ENCODE data around the gene CCL2.

The CCL2 gene

DNA sequence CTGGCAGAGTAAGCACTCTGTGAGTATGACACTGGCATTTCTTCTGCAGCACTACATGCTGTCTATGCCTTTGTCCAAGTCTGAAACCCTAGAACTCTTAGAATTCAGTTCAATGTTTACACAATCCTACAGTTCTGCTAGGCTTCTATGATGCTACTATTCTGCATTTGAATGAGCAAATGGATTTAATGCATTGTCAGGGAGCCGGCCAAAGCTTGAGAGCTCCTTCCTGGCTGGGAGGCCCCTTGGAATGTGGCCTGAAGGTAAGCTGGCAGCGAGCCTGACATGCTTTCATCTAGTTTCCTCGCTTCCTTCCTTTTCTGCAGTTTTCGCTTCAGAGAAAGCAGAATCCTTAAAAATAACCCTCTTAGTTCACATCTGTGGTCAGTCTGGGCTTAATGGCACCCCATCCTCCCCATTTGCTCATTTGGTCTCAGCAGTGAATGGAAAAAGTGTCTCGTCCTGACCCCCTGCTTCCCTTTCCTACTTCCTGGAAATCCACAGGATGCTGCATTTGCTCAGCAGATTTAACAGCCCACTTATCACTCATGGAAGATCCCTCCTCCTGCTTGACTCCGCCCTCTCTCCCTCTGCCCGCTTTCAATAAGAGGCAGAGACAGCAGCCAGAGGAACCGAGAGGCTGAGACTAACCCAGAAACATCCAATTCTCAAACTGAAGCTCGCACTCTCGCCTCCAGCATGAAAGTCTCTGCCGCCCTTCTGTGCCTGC is at the start of gene CCL2:
CCL2 (plus strand) TSS at position 635 of the 730 bp plus-strand sequence; CDS start at position 700, 65 bp downstream.
- DNase-seq (ENCODE audit: low read depth), result peak; percentile 32
- TF ChIP-seq, protein P1, sequence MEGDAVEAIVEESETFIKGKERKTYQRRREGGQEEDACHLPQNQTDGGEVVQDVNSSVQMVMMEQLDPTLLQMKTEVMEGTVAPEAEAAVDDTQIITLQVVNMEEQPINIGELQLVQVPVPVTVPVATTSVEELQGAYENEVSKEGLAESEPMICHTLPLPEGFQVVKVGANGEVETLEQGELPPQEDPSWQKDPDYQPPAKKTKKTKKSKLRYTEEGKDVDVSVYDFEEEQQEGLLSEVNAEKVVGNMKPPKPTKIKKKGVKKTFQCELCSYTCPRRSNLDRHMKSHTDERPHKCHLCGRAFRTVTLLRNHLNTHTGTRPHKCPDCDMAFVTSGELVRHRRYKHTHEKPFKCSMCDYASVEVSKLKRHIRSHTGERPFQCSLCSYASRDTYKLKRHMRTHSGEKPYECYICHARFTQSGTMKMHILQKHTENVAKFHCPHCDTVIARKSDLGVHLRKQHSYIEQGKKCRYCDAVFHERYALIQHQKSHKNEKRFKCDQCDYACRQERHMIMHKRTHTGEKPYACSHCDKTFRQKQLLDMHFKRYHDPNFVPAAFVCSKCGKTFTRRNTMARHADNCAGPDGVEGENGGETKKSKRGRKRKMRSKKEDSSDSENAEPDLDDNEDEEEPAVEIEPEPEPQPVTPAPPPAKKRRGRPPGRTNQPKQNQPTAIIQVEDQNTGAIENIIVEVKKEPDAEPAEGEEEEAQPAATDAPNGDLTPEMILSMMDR (IDR thresholded peaks at IDR 0.05; ENCODE audit: insufficient read depth, low read depth, low read length, missing control alignments), result no peak
- no peak within 1 kb of the TSS for H3K4me3 ChIP-seq (ENCODE audit: low read length)

DNA sequence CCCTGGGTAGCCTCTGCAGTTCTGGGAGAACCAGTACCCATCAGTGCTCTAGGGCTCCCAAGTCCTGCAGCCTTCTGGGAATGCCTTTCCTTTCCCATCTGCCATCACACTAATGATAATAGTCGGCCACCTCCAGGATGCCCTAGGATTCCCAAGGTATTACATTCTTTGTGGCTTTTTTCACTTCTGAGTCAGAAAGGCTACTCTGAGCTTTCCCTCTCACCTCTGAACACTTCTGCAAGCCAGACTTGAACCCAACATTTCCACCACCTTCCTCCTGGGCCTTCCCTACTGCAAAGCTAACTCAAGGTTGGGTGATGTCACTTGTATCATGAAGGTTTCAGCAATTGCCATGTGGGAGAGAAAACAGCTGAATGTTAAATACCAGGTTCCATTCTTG is 49.7 kb upstream of the CCL2 start:
- DNase-seq (ENCODE audit: low read depth), result no peak
- TF ChIP-seq, protein P1 (IDR thresholded peaks at IDR 0.05; ENCODE audit: insufficient read depth, low read depth, low read length, missing control alignments), result no peak
- no peak overlapping the region for H3K4me3 ChIP-seq (ENCODE audit: low read length)

DNA sequence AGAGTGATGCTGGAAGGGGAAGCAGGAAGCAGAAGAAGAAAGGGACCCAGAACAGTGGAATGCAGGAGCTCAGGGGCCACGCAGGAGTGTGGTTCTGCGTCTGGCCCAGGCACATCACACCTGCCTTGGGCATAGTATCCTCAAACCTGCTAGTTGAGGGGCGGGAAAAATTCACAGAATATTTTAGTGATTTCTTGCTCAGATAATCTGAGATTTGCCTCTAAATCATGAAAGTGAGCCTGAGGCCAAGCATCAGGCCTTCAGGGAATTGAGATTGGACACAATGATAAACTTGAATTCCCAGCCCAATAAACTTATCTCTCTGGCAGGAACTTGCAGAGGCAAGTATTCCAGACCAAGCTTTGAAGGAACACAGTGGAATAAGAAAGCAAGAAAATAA is 48.5 kb upstream of the CCL2 start:
- TF ChIP-seq, protein P1 (IDR thresholded peaks at IDR 0.05; ENCODE audit: insufficient read depth, low read depth, low read length, missing control alignments), result no peak
- no peak overlapping the region for H3K4me3 ChIP-seq (ENCODE audit: low read length)
- DNase-seq (ENCODE audit: low read depth), result no peak

DNA sequence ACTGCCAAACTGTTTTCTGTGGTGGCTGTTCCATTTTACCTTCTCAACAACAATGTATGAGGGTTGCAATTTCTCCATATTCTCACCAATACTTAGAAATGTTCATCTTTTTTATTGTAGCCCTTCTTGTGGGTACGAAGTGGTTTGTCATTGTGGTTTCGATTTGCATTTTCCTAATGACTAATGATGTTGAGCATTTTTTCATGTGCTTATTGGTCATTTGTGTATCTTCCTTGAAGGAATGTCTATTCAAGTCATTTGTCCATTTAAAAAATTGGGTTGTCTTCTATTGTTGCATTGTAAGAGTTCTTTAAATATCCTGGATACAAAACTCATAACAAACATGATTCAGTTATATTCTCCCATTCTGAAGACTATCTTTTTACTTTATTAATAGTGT is 47.5 kb upstream of the CCL2 start:
- no peak for DNase-seq (ENCODE audit: low read depth)
- TF ChIP-seq, protein P1 (IDR thresholded peaks at IDR 0.05; ENCODE audit: insufficient read depth, low read depth, low read length, missing control alignments), result no peak

DNA sequence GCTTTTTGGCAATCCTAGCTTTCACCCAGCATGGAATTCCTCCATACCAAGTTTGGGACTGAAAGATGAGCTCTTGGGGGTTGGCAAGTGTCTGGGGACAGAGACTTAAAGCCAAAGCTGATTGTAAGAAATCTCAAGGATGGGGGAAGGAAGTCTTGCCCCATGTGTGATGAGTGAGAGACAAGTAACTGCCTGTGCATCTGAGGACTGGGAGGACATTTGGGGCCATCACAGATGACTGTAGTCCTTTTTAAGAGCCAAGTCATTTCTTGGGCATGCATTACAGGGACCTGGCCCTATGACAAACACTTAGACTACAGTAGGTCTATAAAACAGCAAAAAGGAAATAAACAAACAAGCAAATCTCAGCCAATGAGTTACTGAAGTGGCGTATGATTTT is 36.3 kb upstream of the CCL2 start:
- TF ChIP-seq, protein P1 (IDR thresholded peaks at IDR 0.05; ENCODE audit: insufficient read depth, low read depth, low read length, missing control alignments), result no peak
- no peak overlapping the region for H3K4me3 ChIP-seq (ENCODE audit: low read length)
- no peak for DNase-seq (ENCODE audit: low read depth)

More for the DNA sequence above, 47.5 kb upstream of the CCL2 start:
- no peak overlapping the region for H3K4me3 ChIP-seq (ENCODE audit: low read length)

DNA sequence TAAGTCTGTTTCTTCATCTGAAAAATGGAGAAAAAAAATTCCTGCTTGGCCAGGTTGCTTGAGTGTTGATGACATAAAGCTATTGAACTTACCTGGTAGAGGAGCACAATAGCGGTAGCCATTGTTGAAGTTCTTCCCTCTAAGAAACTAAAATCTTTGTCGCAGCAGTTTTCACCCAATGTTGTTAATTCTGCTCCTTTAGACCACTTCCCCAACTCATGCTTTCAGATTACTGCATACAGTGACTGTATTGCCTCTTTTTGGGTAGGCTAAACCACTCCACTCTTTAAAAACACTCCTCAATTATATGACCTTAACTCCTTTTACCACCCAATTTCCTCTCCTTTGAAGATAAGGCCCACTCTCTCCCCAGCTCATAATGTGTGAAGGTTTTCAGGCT is 35.7 kb upstream of the CCL2 start:
- DNase-seq (ENCODE audit: low read depth), result no peak
- TF ChIP-seq, protein P1 (IDR thresholded peaks at IDR 0.05; ENCODE audit: insufficient read depth, low read depth, low read length, missing control alignments), result no peak
- H3K4me3 ChIP-seq (ENCODE audit: low read length), result no peak overlapping the region

Measured in epithelial cell of esophagus (primary cell).